H54 (cell line): ENCODE results near the gene PFKM.

Experiments used
- DNase-seq: peaks from one replicate; pipeline ENCODE4 v3.0.0; 2011; ENCODE audit warnings: low spot score, mixed read lengths; ENCODE audit not compliant: insufficient read length
- FAIRE-seq: peaks from 3 replicates; lab custom pipeline; 2011; peaks lifted over from hg19 to GRCh38; lab: Jason Lieb, UNC
- POLR2A ChIP-seq: IDR thresholded peaks from 2 replicates; pipeline ENCODE4 v1.6.1; 2011; ENCODE audit warnings: low read depth, mild to moderate bottlenecking, low read length

PFKM gene

GRCh38 chr12:48119078-48119833 lies at the start of gene PFKM:
Gene PFKM (plus strand): TSS chr12:48119364. CDS start chr12:48122775, 3,411 bp downstream.
- peak; percentile 65 for DNase-seq
- FAIRE-seq = peak; percentile 98
- TF ChIP-seq POLR2A = peak; percentile 23; the same call in 1 of the 2 replicates

- no peak for TF ChIP-seq POLR2A
- no peak for FAIRE-seq
- no peak for DNase-seq
These were observed 49.1 kb upstream of the PFKM start for GRCh38 chr12:48070033-48070432.

GRCh38 chr12:48070731-48071130 lies 48.4 kb upstream of the PFKM start:
- no peak for TF ChIP-seq POLR2A
- FAIRE-seq (no peak), DNase-seq (no peak)

GRCh38 chr12:48071808-48072207 lies 47.4 kb upstream of the PFKM start:
- FAIRE-seq (no peak), DNase-seq (no peak)
- no peak for TF ChIP-seq POLR2A

- no peak for TF ChIP-seq POLR2A
- no peak for DNase-seq
- no peak for FAIRE-seq
These were observed 46.9 kb upstream of the PFKM start for GRCh38 chr12:48072266-48072665.

GRCh38 chr12:48074266-48074665 lies 44.9 kb upstream of the PFKM start:
- no peak for TF ChIP-seq POLR2A
- FAIRE-seq (no peak), DNase-seq (no peak)

GRCh38 chr12:48075832-48076231 lies 43.3 kb upstream of the PFKM start:
- FAIRE-seq (no peak), DNase-seq (no peak)
- TF ChIP-seq POLR2A = no peak

- peak; percentile 38 for FAIRE-seq
- TF ChIP-seq POLR2A = no peak
- DNase-seq = no peak
These were observed 42.1 kb upstream of the PFKM start for GRCh38 chr12:48077111-48077510.

- TF ChIP-seq POLR2A = no peak
- FAIRE-seq = no peak
- DNase-seq = no peak
These were observed 40.3 kb upstream of the PFKM start for GRCh38 chr12:48078901-48079300.

GRCh38 chr12:48080285-48080684 lies 38.9 kb upstream of the PFKM start:
- no peak for DNase-seq
- FAIRE-seq = no peak
- TF ChIP-seq POLR2A = no peak

GRCh38 chr12:48080821-48081220 lies 38.3 kb upstream of the PFKM start:
- no peak for TF ChIP-seq POLR2A
- FAIRE-seq (no peak), DNase-seq (no peak)

GRCh38 chr12:48084066-48084465 lies 35.1 kb upstream of the PFKM start:
- TF ChIP-seq POLR2A = no peak
- no peak for FAIRE-seq
- no peak for DNase-seq

- no peak for TF ChIP-seq POLR2A
- DNase-seq (no peak), FAIRE-seq (no peak)
These were observed 34.2 kb upstream of the PFKM start for GRCh38 chr12:48084841-48085460.

- TF ChIP-seq POLR2A = no peak
- no peak for FAIRE-seq
- DNase-seq = no peak
These were observed 32.8 kb upstream of the PFKM start for GRCh38 chr12:48086327-48086726.

- no peak for DNase-seq
- FAIRE-seq = no peak
- no peak for TF ChIP-seq POLR2A
These were observed 26.6 kb upstream of the PFKM start for GRCh38 chr12:48092611-48093010.
